Small intestine (tissue), 7 donors: ENCODE measurements around the gene CEP162. TPM values are rescaled to one million over a fixed set of nuclear protein-coding genes. Genes with fewer than 3 reads are reported as not detected.
"Not testable (repeated sequence)": the region's sequence is repeated elsewhere in the genome, so short reads cannot be mapped to it uniquely, and the experiment has no call there.

ENCODE experiments used
- DNase-seq, 2 donors: peaks; one replicate each; pipeline versions ENCODE4 v3.0.0 to v3.0.0-alpha.2; 2013
- FAIRE-seq: peaks from 2 replicates; lab custom pipeline; 2012; peaks lifted over from hg19 to GRCh38; lab: Jason Lieb, UNC
- H3K27ac ChIP-seq, 3 donors: one replicate each; pipeline ENCODE4 v1.5.1; 2013; ENCODE audit warnings: low read length in 2 of 3, mild to moderate bottlenecking in 2 of 3, control low read depth in 1 of 3, inconsistent platforms in 1 of 3, low read depth in 1 of 3, moderate library complexity in 1 of 3
- H3K27me3 ChIP-seq, 3 donors: one replicate each; pipeline ENCODE4 v1.6.1; 2013; ENCODE audit warnings: low read length in 3 of 3, inconsistent platforms in 1 of 3; ENCODE audit not compliant: control insufficient read depth in 3 of 3, insufficient read depth in 3 of 3
- H3K36me3 ChIP-seq, 3 donors: one replicate each; pipeline ENCODE4 v1.6.1; 2013; ENCODE audit warnings: low read length in 3 of 3, inconsistent platforms in 1 of 3, low read depth in 1 of 3, mild to moderate bottlenecking in 1 of 3, moderate library complexity in 1 of 3; ENCODE audit not compliant: control insufficient read depth in 3 of 3, insufficient read depth in 2 of 3
- H3K4me1 ChIP-seq, 3 donors: one replicate each; pipeline ENCODE4 v1.6.1; 2013; ENCODE audit warnings: low read length in 2 of 3, inconsistent platforms in 1 of 3, low read depth in 1 of 3, mild to moderate bottlenecking in 1 of 3, moderate library complexity in 1 of 3; ENCODE audit not compliant: control insufficient read depth in 3 of 3, insufficient read depth in 2 of 3
- H3K4me3 ChIP-seq, 3 donors: one replicate each; pipeline ENCODE4 v1.5.1; 2013; ENCODE audit warnings: low read length in 3 of 3, control low read depth in 1 of 3, inconsistent platforms in 1 of 3, low read depth in 1 of 3, mild to moderate bottlenecking in 1 of 3, moderate library complexity in 1 of 3
- H3K9me3 ChIP-seq, 2 donors: one replicate each; pipeline ENCODE4 v1.6.1; 2013; ENCODE audit warnings: low read depth in 1 of 2, low read length in 1 of 2; ENCODE audit not compliant: control insufficient read depth in 2 of 2, insufficient read depth in 1 of 2
- WGBS, 3 donors: extraction: QIAGEN DNeasy Blood & Tissue Kit; methylation state at CpG; one replicate each; pipeline ENCODE4 v1.1.7; 2013; 5-methylcytosine and 5-hydroxymethylcytosine counted together
- polyA plus RNA-seq, 4 donors: library from polyadenylated mRNA; stranded (reverse) in 3 of 4; unstranded in 1 of 4; fragments of 200-250 nt in 3 of 4; fragments of 120-200 nt in 1 of 4; gene quantifications; one replicate each; pipeline versions ENCODE4 v1.2.1 to v1.2.3, GENCODE V29; 2013
- donor health status: healthy with polysubstance abuse.
- donor health status: control.
- donor health status: control.
- donor health status: Bipolar disorder and iron deficiency.
- donor health status: healthy.

Gene CEP162
- polyA plus RNA-seq, 4 donors, result 2.4 to 10.8 (median 3.3) TPM

DNA sequence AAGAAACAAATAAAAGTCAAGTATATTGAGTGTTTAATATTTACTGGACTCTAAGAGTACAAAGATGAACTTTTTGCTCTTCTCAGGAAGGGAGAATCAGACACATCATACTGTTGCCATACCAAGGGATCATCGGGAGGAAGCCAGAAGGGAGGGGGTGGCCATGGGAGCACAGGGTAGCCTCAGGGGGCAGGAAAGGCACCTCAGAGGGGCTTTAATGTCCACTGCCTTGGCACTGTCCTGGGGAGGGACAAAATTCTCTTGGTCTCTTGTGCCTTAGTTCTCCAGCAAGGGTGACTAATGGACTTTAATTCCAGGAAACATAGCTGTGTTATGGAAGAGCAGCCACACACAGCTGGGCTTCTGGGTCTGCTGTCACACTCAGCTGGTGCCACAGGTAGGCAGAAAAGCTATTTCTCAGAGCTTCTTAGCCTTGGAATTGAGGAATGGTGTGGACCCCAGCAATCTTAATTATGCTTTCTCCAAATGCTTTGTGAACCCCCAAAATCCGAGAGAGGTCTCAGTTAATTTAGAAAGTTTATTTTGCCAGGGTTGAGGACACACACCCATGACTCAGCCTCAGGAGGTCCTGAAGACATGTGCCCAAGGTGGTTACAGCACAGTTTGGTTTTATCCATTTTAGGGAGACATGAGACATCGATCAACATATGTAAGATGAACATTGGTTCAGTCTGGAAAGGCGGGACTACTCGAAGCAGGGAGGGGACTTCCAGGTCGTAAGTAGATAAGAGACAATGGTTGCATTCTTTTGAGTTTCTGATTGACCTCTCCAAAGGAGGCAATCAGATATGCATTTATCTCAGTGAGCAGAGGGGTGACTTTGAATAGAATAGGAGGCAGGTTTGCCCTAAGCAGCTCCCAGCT is 140.7 kb downstream of the CEP162 start:
- 36 to 59% (median 45%) methylated on average over 6 of the region's 6 CpGs for WGBS, 3 donors

DNA sequence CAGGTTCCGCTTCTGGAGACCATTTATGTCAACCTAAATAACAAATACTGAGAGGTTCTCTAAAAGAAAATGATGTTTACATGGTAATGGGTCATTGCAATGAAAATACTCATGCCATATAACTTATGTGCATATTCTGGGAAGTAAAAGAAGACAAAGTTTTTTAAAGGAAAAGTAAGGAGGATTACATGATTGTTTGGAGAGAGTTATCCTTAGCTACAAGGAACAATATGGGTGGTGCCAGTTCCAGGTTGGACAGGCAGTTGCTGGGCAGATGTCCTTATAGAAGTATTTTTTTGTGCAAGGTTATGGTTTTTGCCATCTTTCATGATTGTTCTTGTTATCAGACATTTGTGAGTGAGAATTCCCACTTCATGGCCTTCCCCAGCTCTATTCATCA is 141.4 kb downstream of the CEP162 start:
- no peaks in the 10 kb centered on the region for H3K36me3 ChIP-seq
- DNase-seq (no peak), FAIRE-seq (no peak)
- H3K4me1 ChIP-seq, result no peaks in the 10 kb centered on the region
- H3K27ac ChIP-seq, result no peak overlapping the region
- H3K4me3 ChIP-seq, result no peak overlapping the region
- no peaks in the 10 kb centered on the region for H3K27me3 ChIP-seq
- H3K9me3 ChIP-seq, result no peaks in the 10 kb centered on the region
- WGBS, 3 donors, result 87 to 96% (median 88%) methylated on average over 1 of the region's 1 CpG

More for the DNA sequence above, 140.7 kb downstream of the CEP162 start:
- DNase-seq (no peak), FAIRE-seq (no peak)
- no peaks in the 10 kb centered on the region for H3K27me3 ChIP-seq
- no peak overlapping the region for H3K27ac ChIP-seq
- no peaks in the 10 kb centered on the region for H3K36me3 ChIP-seq
- no peak overlapping the region for H3K4me3 ChIP-seq
- no peaks in the 10 kb centered on the region for H3K4me1 ChIP-seq
- no peaks in the 10 kb centered on the region for H3K9me3 ChIP-seq

DNA sequence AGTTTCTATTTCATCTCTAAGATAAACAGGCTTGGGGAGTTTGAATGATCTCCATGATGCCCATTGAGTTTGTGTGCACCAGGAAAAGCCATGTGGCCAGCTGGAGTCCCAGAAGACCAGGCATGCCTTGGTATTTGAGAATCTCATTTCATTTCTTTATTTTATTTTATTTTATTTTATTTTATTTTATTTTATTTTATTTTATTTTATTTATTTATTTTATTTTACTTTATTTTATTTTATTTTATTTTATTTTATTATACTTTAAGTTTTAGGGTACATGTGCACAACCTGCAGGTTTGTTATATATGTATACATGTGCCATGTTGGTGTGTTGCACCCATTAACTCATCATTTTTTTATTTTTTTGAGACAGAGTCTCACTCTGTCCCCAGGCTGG is 142.7 kb downstream of the CEP162 start:
- not testable (repeated sequence) for H3K36me3 ChIP-seq, H3K9me3 ChIP-seq, H3K27me3 ChIP-seq, DNase-seq, H3K27ac ChIP-seq, FAIRE-seq, H3K4me1 ChIP-seq, H3K4me3 ChIP-seq

- Histone ChIP-seq H3K4me1 (no peaks in the 10 kb centered on the region), H3K4me3 (no peak overlapping the region), H3K36me3 (no peaks in the 10 kb centered on the region), H3K27me3 (no peaks in the 10 kb centered on the region), H3K9me3 (no peaks in the 10 kb centered on the region), H3K27ac (no peak overlapping the region)
- no peak for FAIRE-seq
- 69 to 79% (median 75%) methylated on average over 11 of the region's 11 CpGs for WGBS, 3 donors
- no peak for DNase-seq
Measured at GRCh38 chr6:84082689-84083265, 144.7 kb downstream of the CEP162 start.

GRCh38 chr6:84081222-84081621 is 146.2 kb downstream of the CEP162 start:
- Histone ChIP-seq H3K9me3 (no peaks in the 10 kb centered on the region), H3K36me3 (no peaks in the 10 kb centered on the region), H3K27me3 (no peaks in the 10 kb centered on the region), H3K4me3 (no peak overlapping the region), H3K4me1 (no peaks in the 10 kb centered on the region), H3K27ac (no peak overlapping the region)
- no peak for FAIRE-seq
- WGBS, 3 donors, result 81 to 86% (median 86%) methylated on average over 2 of the region's 2 CpGs
- peak in 1 of 2 donors; percentile 3 for DNase-seq

- Histone ChIP-seq H3K36me3 (no peaks in the 10 kb centered on the region), H3K4me3 (no peak overlapping the region), H3K27me3 (no peaks in the 10 kb centered on the region), H3K4me1 (no peaks in the 10 kb centered on the region), H3K27ac (no peak overlapping the region), H3K9me3 (no peaks in the 10 kb centered on the region)
- 38 to 58% (median 43%) methylated on average over 1 of the region's 1 CpG for WGBS, 3 donors
- DNase-seq (no peak), FAIRE-seq (no peak)
Measured at GRCh38 chr6:84078335-84078734, 149.1 kb downstream of the CEP162 start.

DNA sequence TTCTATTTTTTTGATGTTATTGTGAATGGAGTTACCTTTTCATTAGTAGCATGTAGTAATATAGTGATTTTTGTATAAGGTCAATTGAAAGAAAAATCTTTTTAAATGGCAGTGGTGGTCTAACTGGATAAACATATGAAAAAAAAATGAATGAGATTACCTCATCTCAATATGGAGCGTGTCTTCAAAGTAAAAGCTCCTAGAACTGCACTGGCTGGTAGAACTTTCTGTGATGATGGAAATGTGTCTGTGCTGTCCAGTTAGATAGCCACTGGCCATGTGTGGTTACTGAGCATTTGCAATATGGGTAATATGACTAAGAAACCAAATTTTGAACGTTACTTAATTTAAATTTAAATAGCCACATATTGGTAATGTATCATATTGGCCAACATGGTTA is 149.8 kb downstream of the CEP162 start:
- Histone ChIP-seq H3K4me1 (no peaks in the 10 kb centered on the region), H3K4me3 (no peak overlapping the region), H3K27me3 (no peaks in the 10 kb centered on the region), H3K27ac (no peak overlapping the region), H3K36me3 (no peaks in the 10 kb centered on the region), H3K9me3 (peaks cover 0 to 2% of the 10 kb centered on the region in 2 donors)
- no peak for FAIRE-seq
- WGBS, 3 donors, result 77 to 86% (median 82%) methylated on average over 2 of the region's 2 CpGs
- DNase-seq, result no peak

DNA sequence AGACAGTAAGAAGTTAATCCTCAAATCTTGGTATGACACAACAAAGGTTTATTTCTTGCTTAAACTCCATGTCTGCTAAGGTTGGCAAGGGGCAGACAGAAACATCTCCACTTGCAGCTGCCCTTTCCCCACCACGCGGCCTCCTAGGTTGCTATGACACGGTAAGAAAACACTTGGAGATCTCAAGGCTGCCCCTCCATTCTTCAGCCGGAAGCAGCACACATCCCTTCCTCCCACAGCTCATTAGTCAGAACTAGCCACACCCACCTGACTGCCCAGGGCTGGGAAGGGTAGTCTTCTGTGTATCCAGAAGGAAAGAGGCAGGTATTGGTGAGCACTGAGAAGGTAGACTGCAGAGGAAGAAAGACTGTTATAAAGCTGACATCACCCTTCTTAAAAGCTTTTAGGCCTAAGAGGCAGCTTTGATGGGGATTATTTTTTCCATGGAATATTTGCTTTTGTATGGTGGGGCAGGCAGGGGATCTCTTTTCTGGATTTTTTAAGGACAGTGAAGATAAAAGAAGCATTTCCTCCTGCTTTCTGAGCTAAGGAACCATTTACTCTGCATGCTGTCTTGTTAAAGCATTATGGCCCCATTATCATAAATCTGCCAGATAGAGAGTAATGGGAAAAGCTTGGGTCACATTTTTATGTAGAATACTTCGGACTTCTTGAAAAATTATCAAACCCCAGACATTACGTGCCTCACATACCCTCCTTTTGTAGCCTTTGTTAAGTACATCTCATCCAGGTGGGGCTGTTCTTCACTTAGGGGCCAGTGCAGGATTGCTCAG is 152.3 kb downstream of the CEP162 start:
- Histone ChIP-seq H3K9me3 (peaks cover 0 to 2% of the 10 kb centered on the region in 2 donors), H3K4me3 (no peak overlapping the region), H3K36me3 (no peaks in the 10 kb centered on the region), H3K27ac (no peak overlapping the region), H3K4me1 (no peaks in the 10 kb centered on the region), H3K27me3 (no peaks in the 10 kb centered on the region)
- FAIRE-seq (no peak), DNase-seq (peak in 1 of 2 donors; percentile 7)
- WGBS, 3 donors, result 64 to 78% (median 77%) methylated on average over 6 of the region's 6 CpGs
